Colonic mucosa (tissue), 4 donors: ENCODE measurements around the gene TENM4. TPM values are rescaled to one million over a fixed set of nuclear protein-coding genes. Genes with fewer than 3 reads are reported as not detected.
"Not testable (repeated sequence)": the region's sequence is repeated elsewhere in the genome, so short reads cannot be mapped to it uniquely, and the experiment has no call there.

Experiments
- DNase-seq: peaks from one replicate; pipeline ENCODE4 v3.0.0-alpha.2; 2020
- H3K27ac ChIP-seq: fragments of 200-600 bp; one replicate; pipeline ENCODE4 v1.8.0; 2021
- H3K27me3 ChIP-seq: fragments of 200-600 bp; one replicate; pipeline ENCODE4 v1.8.0; 2021
- H3K36me3 ChIP-seq: fragments of 200-600 bp; one replicate; pipeline ENCODE4 v1.8.0; 2021
- H3K4me1 ChIP-seq: fragments of 200-600 bp; one replicate; pipeline ENCODE4 v1.8.0; 2021; ENCODE audit warnings: mild to moderate bottlenecking
- H3K4me3 ChIP-seq: fragments of 200-600 bp; one replicate; pipeline ENCODE4 v1.8.0; 2021
- H3K9ac ChIP-seq, 2 donors: one replicate each; pipeline ENCODE4 v1.7.0; 2013; ENCODE audit warnings: control low read depth in 2 of 2, low read depth in 2 of 2, low read length in 2 of 2
- H3K9me3 ChIP-seq: fragments of 200-600 bp; one replicate; pipeline ENCODE4 v1.8.0; 2021
- CTCF ChIP-seq: fragments of 200-600 bp; IDR thresholded peaks from one replicate; pipeline ENCODE4 v1.8.0; 2022; ENCODE audit warnings: antibody characterized with exemption, mild to moderate bottlenecking
- intact Hi-C: fragments of 100-400 bp; cut with DNase I; formaldehyde crosslinking; loops from one replicate; pipeline ENCODE4 v1.14.1; 2022
- total RNA-seq, 2 donors: library from RNA; stranded (reverse); fragmentation: NEBNext Ultra II Directional in 1 of 2; extraction: Animal tissue kit (Norgen Biotek cat#: 25700) in 1 of 2; gene quantifications; one replicate each; pipeline ENCODE4 v1.2.1, GENCODE V29; 2021
- donor health status: healthy.
- donor health status: DM: no; HTN: no; CAD: no.
- donor health status: DM: no; HTN: no; CAD: no.

Gene TENM4
- total RNA-seq, 2 donors from 2014 or later = 0.48 to 1.2 TPM

GRCh38 chr11:79226126-79226525, 214.7 kb downstream of the TENM4 start:
- Histone ChIP-seq H3K36me3 (no peaks in the 10 kb centered on the region), H3K27ac (no peak overlapping the region), H3K4me3 (no peak overlapping the region), H3K4me1 (no peaks in the 10 kb centered on the region), H3K9ac (no peak overlapping the region), H3K27me3 (no peaks in the 10 kb centered on the region), H3K9me3 (no peaks in the 10 kb centered on the region)
- intact Hi-C loops = no loop called here
- DNase-seq = no peak
- TF ChIP-seq CTCF = no peak

GRCh38 chr11:79222163-79222562, 218.7 kb downstream of the TENM4 start:
- H3K4me1 ChIP-seq, H3K9ac ChIP-seq, H3K27me3 ChIP-seq, H3K4me3 ChIP-seq, H3K36me3 ChIP-seq, H3K9me3 ChIP-seq, H3K27ac ChIP-seq, DNase-seq, intact Hi-C loops: not testable (repeated sequence)

DNA sequence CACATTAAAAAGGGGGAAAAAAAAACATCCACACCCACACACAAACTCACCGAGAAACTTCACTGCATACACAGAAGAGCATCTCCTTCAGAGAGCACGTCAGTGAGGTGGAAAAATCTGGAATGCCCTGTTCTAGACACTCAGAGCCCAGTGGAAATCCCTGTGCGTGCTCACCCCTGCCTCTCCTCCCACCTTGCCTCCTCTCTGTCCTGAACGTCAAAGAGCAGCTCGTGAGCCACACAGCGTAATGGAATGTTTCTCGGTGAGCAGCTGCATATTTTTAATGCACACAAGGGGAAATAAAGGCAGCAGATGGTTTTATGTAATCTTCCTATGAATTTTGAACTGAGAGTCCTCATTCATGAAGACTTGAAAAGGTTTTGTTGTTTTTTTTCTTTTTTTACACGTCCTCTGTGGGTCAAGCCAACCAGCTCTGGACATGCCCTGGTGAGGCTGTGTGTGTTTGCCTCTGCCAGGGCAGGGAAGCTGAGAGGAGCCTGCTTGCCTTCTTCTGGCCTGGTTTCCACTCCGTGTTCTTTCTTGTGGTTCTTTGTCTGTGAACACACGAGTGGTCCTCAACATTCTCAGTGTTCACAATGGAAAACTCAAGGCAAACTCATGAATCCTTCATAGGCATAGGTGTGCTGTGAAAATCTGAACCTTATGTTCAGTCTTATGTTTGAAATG, 219.2 kb downstream of the TENM4 start:
- Histone ChIP-seq H3K9ac (no peak overlapping the region), H3K4me3 (no peak overlapping the region), H3K36me3 (no peaks in the 10 kb centered on the region), H3K27ac (no peak overlapping the region), H3K27me3 (no peaks in the 10 kb centered on the region), H3K9me3 (no peaks in the 10 kb centered on the region), H3K4me1 (no peaks in the 10 kb centered on the region)
- intact Hi-C loops = no loop called here
- no peak for DNase-seq
- TF ChIP-seq CTCF = no peak

- H3K27me3 ChIP-seq = no peaks in the 10 kb centered on the region
- TF ChIP-seq CTCF = no peak
- H3K27ac ChIP-seq = no peak overlapping the region
- no peak overlapping the region for H3K9ac ChIP-seq
- no peak for DNase-seq
- no peak overlapping the region for H3K4me3 ChIP-seq
- no peaks in the 10 kb centered on the region for H3K4me1 ChIP-seq
- intact Hi-C loops = no loop called here
- no peaks in the 10 kb centered on the region for H3K36me3 ChIP-seq
- H3K9me3 ChIP-seq = no peaks in the 10 kb centered on the region
Measured at GRCh38 chr11:79220171-79220570, 220.7 kb downstream of the TENM4 start.

GRCh38 chr11:79219186-79220045, 221.4 kb downstream of the TENM4 start:
- no peak for DNase-seq
- Histone ChIP-seq H3K36me3 (no peaks in the 10 kb centered on the region), H3K27me3 (no peaks in the 10 kb centered on the region), H3K4me3 (no peak overlapping the region), H3K9ac (no peak overlapping the region), H3K4me1 (no peaks in the 10 kb centered on the region), H3K27ac (no peak overlapping the region), H3K9me3 (no peaks in the 10 kb centered on the region)
- no peak for TF ChIP-seq CTCF
- intact Hi-C loops = no loop called here

DNA sequence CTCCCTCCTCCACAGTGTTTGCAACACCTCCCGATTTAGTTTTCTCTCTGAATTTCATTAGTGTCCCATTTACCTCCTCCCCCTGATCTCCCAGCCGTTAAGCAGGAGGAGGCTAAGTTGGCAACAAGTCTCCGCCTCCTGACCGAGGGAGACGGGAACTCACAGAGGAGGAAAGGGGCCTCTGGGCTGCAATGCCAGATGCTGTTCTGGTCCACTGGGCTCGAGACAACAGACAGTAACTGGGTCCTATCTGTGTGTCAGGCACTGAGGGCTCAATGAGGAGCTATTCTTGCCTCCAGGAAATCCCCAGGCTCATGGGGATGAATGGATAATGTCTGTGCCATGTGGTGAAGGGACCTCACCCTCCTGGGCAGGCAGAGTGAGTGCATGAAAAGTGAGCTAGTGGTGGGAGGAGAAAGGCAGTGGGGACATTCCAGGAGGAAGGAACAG, 228.1 kb downstream of the TENM4 start:
- no peak for TF ChIP-seq CTCF
- no peak overlapping the region for H3K4me3 ChIP-seq
- H3K27ac ChIP-seq = no peak overlapping the region
- no peaks in the 10 kb centered on the region for H3K27me3 ChIP-seq
- no peaks in the 10 kb centered on the region for H3K4me1 ChIP-seq
- no peaks in the 10 kb centered on the region for H3K9me3 ChIP-seq
- H3K36me3 ChIP-seq = no peaks in the 10 kb centered on the region
- intact Hi-C loops = no loop called here
- no peak for DNase-seq
- H3K9ac ChIP-seq = no peak overlapping the region
